Esophagus squamous epithelium (tissue), 5 donors: Measurements from ENCODE around the gene KIRREL2. TPM values are rescaled to one million over a fixed set of nuclear protein-coding genes. Genes with fewer than 3 reads are reported as not detected.

Experiments used
- DNase-seq: peaks from one replicate; lab custom pipeline; 2025; lab: John Stamatoyannopoulos, UW
- H3K27ac ChIP-seq, 4 donors: fragments of 200-600 bp; sonication (generic); one replicate each; pipeline ENCODE4 v1.5.1; 2016 to 2019; ENCODE audit warnings: mild to moderate bottlenecking in 1 of 4
- H3K27me3 ChIP-seq, 4 donors: fragments of 200-600 bp; sonication (generic); 1 replicate in 3 of 4; 2 replicates in 1 of 4; pipeline versions ENCODE4 v1.5.1 to v1.6.0; 2017 to 2021; ENCODE audit warnings: antibody characterized with exemption in 1 of 4
- H3K36me3 ChIP-seq, 3 donors: fragments of 200-600 bp; sonication (generic); one replicate each; pipeline ENCODE4 v1.5.1; 2016 to 2019
- H3K4me1 ChIP-seq, 3 donors: fragments of 200-600 bp; sonication (generic); one replicate each; pipeline ENCODE4 v1.5.1; 2017 to 2019
- H3K4me3 ChIP-seq, 4 donors: fragments of 200-600 bp; sonication (generic); 1 replicate in 3 of 4; 2 replicates in 1 of 4; pipeline ENCODE4 v1.5.1; 2016 to 2019; ENCODE audit warnings: mild to moderate bottlenecking in 2 of 4, moderate library complexity in 1 of 4
- H3K9me3 ChIP-seq, 3 donors: fragments of 200-600 bp; sonication (generic); one replicate each; pipeline ENCODE4 v1.5.1; 2016 to 2019
- POLR2A ChIP-seq, 4 donors: fragments of 450-650 bp; IDR thresholded peaks; one replicate each; pipeline ENCODE4 v1.6.1; 2017; ENCODE audit warnings: antibody characterized with exemption in 4 of 4, mild to moderate bottlenecking in 4 of 4, moderate library complexity in 3 of 4
- WGBS, 2 donors: methylation state at CpG; one replicate each; pipeline ENCODE4 v1.1.5; 2018; 5-methylcytosine and 5-hydroxymethylcytosine counted together
- intact Hi-C: fragments of 100-400 bp; cut with DNase I; formaldehyde crosslinking; loops from one replicate; pipeline ENCODE4 v1.15.0; 2022
- total RNA-seq, 4 donors: library from RNA; depleted of rRNA; stranded (reverse); fragments of >200 nt; gene quantifications; one replicate each; pipeline ENCODE4 v1.1.0, GENCODE V29; 2016
- TF ChIP-seq, protein P1 (sequence below), 6 experiments: fragments of 450-650 bp in 4 of 6; fragments of 200-600 bp in 2 of 6; sonication (generic) in 2 of 6; IDR thresholded peaks; one replicate each; pipeline ENCODE4 v1.5.1; 2016 to 2019; ENCODE audit warnings: antibody characterized with exemption in 6 of 6, mild to moderate bottlenecking in 4 of 6, moderate library complexity in 4 of 6
- donor health status: DM: yes; HTN: yes; CAD: no.

KIRREL2 gene
- total RNA-seq, 4 donors from 2014 or later: 0.57 TPM; not detected in 3

DNA sequence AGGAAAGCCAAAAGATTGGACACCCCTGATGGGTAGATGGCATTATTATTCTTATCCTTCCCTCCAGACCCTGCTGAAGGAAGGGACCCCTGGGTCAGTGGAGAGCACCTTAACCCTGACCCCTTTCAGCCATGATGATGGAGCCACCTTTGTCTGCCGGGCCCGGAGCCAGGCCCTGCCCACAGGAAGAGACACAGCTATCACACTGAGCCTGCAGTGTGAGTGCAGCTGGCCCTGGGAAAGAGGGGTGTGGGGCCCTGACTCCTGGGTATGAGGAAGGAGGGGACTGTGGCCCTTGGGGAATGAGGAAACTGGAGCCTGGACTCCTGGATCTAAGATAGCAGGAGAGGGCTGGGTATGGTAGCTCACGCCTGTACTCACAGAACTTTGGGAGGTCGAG is 2.7 kb downstream of the KIRREL2 start:
- H3K27ac ChIP-seq: no peak overlapping the region
- no peak for DNase-seq
- H3K4me3 ChIP-seq: no peak overlapping the region
- H3K4me1 ChIP-seq: peaks cover 14 to 23% (median 14%) of the 10 kb centered on the region in 3 donors
- no peaks in the 10 kb centered on the region for H3K36me3 ChIP-seq
- TF ChIP-seq POLR2A (IDR thresholded peaks at IDR 0.05): no peak
- TF ChIP-seq, protein P1, sequence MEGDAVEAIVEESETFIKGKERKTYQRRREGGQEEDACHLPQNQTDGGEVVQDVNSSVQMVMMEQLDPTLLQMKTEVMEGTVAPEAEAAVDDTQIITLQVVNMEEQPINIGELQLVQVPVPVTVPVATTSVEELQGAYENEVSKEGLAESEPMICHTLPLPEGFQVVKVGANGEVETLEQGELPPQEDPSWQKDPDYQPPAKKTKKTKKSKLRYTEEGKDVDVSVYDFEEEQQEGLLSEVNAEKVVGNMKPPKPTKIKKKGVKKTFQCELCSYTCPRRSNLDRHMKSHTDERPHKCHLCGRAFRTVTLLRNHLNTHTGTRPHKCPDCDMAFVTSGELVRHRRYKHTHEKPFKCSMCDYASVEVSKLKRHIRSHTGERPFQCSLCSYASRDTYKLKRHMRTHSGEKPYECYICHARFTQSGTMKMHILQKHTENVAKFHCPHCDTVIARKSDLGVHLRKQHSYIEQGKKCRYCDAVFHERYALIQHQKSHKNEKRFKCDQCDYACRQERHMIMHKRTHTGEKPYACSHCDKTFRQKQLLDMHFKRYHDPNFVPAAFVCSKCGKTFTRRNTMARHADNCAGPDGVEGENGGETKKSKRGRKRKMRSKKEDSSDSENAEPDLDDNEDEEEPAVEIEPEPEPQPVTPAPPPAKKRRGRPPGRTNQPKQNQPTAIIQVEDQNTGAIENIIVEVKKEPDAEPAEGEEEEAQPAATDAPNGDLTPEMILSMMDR (IDR thresholded peaks at IDR 0.05): no peak
- peaks cover 6 to 93% (median 18%) of the 10 kb centered on the region in 4 donors for H3K27me3 ChIP-seq
- H3K9me3 ChIP-seq: no peaks in the 10 kb centered on the region
- intact Hi-C loops: no loop called here
- no CpG with 5 or more reads among the region's 4 CpGs for WGBS, 2 donors

DNA sequence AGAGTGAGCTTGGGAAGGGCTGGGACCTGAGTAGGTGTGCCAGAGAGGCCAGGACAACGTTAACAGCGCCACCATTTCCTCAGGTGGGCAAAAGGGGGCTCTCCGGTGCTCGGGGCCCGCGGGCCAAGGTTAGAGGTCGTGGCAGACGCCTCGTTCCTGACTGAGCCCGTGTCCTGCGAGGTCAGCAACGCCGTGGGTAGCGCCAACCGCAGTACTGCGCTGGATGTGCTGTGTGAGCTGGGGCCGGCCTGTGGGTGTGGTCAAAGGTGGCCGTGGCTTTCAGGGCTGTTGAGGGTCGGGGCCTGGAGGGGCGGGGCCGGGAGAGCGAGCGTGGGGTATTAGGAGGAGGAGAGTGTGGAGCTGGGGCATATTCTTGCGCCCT is 3.7 kb downstream of the KIRREL2 start:
- Histone ChIP-seq H3K9me3 (no peaks in the 10 kb centered on the region), H3K4me1 (peaks cover 14 to 23% (median 14%) of the 10 kb centered on the region in 3 donors), H3K27ac (no peak overlapping the region), H3K27me3 (peaks cover 6 to 91% (median 15%) of the 10 kb centered on the region in 4 donors), H3K4me3 (no peak overlapping the region), H3K36me3 (no peaks in the 10 kb centered on the region)
- 0 to 33% methylated on average over 1 to 10 of the region's 24 CpGs for WGBS, 2 donors
- no peak for DNase-seq
- intact Hi-C loops: no loop called here
- TF ChIP-seq POLR2A (IDR thresholded peaks at IDR 0.05): no peak
- TF ChIP-seq, protein P1 (IDR thresholded peaks at IDR 0.05): no peak

DNA sequence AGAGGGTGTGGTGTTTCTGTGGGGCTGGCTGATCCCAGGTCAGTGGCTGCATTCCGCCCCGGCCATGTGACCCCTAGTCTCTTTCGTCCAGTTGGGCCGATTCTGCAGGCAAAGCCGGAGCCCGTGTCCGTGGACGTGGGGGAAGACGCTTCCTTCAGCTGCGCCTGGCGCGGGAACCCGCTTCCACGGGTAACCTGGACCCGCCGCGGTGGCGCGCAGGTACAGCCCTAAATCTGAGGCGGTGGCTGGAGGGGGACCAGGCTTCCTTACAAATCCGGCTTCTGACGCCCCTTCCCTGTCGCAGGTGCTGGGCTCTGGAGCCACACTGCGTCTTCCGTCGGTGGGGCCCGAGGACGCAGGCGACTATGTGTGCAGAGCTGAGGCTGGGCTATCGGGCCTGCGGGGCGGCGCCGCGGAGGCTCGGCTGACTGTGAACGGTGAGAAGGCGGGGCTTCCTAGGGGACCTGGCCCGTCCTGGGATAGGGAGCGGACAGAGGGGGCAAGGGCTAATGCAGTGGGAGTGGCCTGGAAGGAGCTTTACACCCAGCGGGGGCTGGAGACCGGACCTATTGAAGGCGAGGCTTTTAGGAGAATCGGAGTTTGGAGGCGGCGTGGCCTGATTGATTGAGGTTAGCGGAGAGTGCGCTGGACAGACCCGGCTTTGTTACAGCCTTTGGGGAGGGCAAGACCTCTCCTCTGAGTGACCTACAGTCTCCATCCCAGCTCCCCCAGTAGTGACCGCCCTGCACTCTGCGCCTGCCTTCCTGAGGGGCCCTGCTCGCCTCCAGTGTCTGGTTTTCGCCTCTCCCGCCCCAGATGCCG is 4.3 kb downstream of the KIRREL2 start:
- H3K27me3 ChIP-seq: peaks cover 6 to 91% (median 13%) of the 10 kb centered on the region in 4 donors
- H3K36me3 ChIP-seq: no peaks in the 10 kb centered on the region
- intact Hi-C loops: no loop called here
- TF ChIP-seq POLR2A (IDR thresholded peaks at IDR 0.05): no peak
- TF ChIP-seq, protein P1 (IDR thresholded peaks at IDR 0.05): no peak
- no peak overlapping the region for H3K27ac ChIP-seq
- no peaks in the 10 kb centered on the region for H3K9me3 ChIP-seq
- no peak overlapping the region for H3K4me3 ChIP-seq
- H3K4me1 ChIP-seq: peaks cover 12 to 19% (median 12%) of the 10 kb centered on the region in 3 donors
- 51 to 58% methylated on average over 6 to 12 of the region's 55 CpGs for WGBS, 2 donors
- no peak for DNase-seq

DNA sequence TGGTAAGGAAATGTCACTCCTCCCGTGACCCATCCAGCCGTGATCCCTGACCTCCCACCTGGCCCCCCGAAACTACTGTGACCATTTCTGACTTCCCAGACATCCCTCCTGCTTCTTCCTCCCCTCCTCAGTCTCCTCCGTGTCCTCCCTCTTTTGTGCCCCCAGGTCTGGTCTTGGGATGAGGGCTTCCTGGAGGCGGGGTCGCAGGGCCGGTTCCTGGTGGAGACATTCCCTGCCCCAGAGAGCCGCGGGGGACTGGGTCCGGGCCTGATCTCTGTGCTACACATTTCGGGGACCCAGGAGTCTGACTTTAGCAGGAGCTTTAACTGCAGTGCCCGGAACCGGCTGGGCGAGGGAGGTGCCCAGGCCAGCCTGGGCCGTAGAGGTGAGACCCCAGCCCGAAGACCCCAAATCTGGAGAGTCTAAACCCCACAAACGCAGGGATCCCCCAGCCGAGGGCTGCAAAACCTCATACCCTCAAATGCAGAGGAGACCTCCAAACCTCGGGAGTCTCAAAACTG is 5.0 kb downstream of the KIRREL2 start:
- H3K27ac ChIP-seq: no peak overlapping the region
- intact Hi-C loops: no loop called here
- H3K36me3 ChIP-seq: no peaks in the 10 kb centered on the region
- 0 to 39% methylated on average over 3 to 5 of the region's 19 CpGs for WGBS, 2 donors
- peaks cover 2 to 91% (median 8%) of the 10 kb centered on the region in 4 donors for H3K27me3 ChIP-seq
- no peaks in the 10 kb centered on the region for H3K9me3 ChIP-seq
- H3K4me1 ChIP-seq: peaks cover 5 to 13% (median 6%) of the 10 kb centered on the region in 3 donors
- TF ChIP-seq POLR2A (IDR thresholded peaks at IDR 0.05): no peak
- TF ChIP-seq, protein P1 (IDR thresholded peaks at IDR 0.05): no peak
- no peak overlapping the region for H3K4me3 ChIP-seq
- DNase-seq: no peak

DNA sequence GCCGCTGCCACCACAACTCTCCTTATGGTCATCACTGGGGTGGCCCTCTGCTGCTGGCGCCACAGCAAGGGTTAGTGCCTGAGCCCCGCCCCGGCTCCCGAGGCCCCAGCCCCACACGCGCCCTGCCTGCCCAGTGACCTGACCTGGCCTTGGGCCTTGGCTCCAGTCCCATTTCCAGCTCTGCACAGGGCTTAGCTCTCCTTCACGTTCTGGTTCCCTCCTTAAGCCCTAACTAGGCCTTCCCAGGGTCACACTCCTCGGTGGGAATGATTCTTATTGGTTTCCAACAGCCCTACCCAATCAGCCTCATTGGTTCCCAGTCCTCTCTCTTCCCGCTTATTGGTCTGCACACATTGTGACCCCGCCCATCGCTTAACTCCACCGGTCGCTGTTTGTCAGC is 5.8 kb downstream of the KIRREL2 start:
- H3K27me3 ChIP-seq: peaks cover 0 to 87% (median 6%) of the 10 kb centered on the region in 4 donors
- intact Hi-C loops: no loop called here
- peaks cover 0 to 7% (median 0%) of the 10 kb centered on the region in 3 donors for H3K4me1 ChIP-seq
- no peaks in the 10 kb centered on the region for H3K9me3 ChIP-seq
- DNase-seq: no peak
- TF ChIP-seq POLR2A (IDR thresholded peaks at IDR 0.05): no peak
- TF ChIP-seq, protein P1 (IDR thresholded peaks at IDR 0.05): no peak
- no peak overlapping the region for H3K4me3 ChIP-seq
- 56 to 91% methylated on average over 8 of the region's 14 CpGs for WGBS, 2 donors
- H3K27ac ChIP-seq: no peak overlapping the region
- H3K36me3 ChIP-seq: no peaks in the 10 kb centered on the region
